GM19397 (cell line): ENCODE measurements around the gene TMEM72.

Experiments
- ATAC-seq: cut with Tn5 transposase; IDR thresholded peaks from one replicate; pipeline ENCODE4 v1.9.1; 2021; ENCODE audit warnings: mild to moderate bottlenecking, moderate library complexity; ENCODE audit not compliant: unreplicated experiment

The TMEM72 gene

GRCh38 chr10:44916429-44916828 lies 5.3 kb downstream of the TMEM72 start:
- no peak for ATAC-seq

- no peak for ATAC-seq
Measured at GRCh38 chr10:44917848-44918247, 6.7 kb downstream of the TMEM72 start.

- no peak for ATAC-seq
Measured at GRCh38 chr10:44920252-44920651, 9.1 kb downstream of the TMEM72 start.

- no peak for ATAC-seq
Measured at GRCh38 chr10:44921061-44921460, 9.9 kb downstream of the TMEM72 start.

- no peak for ATAC-seq
Measured at GRCh38 chr10:44921506-44921905, 10.4 kb downstream of the TMEM72 start.

GRCh38 chr10:44922021-44922420 lies 10.9 kb downstream of the TMEM72 start:
- ATAC-seq = no peak

- ATAC-seq = no peak
Measured at GRCh38 chr10:44922796-44923545, 11.8 kb downstream of the TMEM72 start.

GRCh38 chr10:44923611-44924010 lies 12.5 kb downstream of the TMEM72 start:
- no peak for ATAC-seq

- no peak for ATAC-seq
Measured at GRCh38 chr10:44924261-44925040, 13.3 kb downstream of the TMEM72 start.

- no peak for ATAC-seq
Measured at GRCh38 chr10:44925224-44925623, 14.1 kb downstream of the TMEM72 start.

- ATAC-seq = no peak
Measured at GRCh38 chr10:44925811-44926750, 14.9 kb downstream of the TMEM72 start.

GRCh38 chr10:44926751-44927351 lies 15.7 kb downstream of the TMEM72 start:
- ATAC-seq = no peak

- no peak for ATAC-seq
Measured at GRCh38 chr10:44927352-44927751, 16.2 kb downstream of the TMEM72 start.

- ATAC-seq = no peak
Measured at GRCh38 chr10:44928462-44928861, 17.3 kb downstream of the TMEM72 start.

GRCh38 chr10:44929356-44930255 lies 18.5 kb downstream of the TMEM72 start:
- no peak for ATAC-seq

- ATAC-seq = no peak
Measured at GRCh38 chr10:44930904-44931620, 19.9 kb downstream of the TMEM72 start.

GRCh38 chr10:44931621-44932516 lies 20.7 kb downstream of the TMEM72 start:
- ATAC-seq = no peak
